Right ventricle myocardium superior (tissue), 1 donor: ENCODE measurements around the gene PSD. TPM values are rescaled to one million over a fixed set of nuclear protein-coding genes. Genes with fewer than 3 reads are reported as not detected.
"Not testable (repeated sequence)": the region's sequence is repeated elsewhere in the genome, so short reads cannot be mapped to it uniquely, and the experiment has no call there.

Experiments used
- ATAC-seq: fragments of 200-7000 bp; cut with Tn5 transposase; one replicate; pipeline ENCODE4 v1.9.1; 2020; ENCODE audit warnings: mild to moderate bottlenecking; ENCODE audit not compliant: poor library complexity
- DNase-seq: peaks from one replicate; pipeline ENCODE4 v3.0.0-alpha.2; 2020
- intact Hi-C: fragments of 100-400 bp; cut with DNase I; formaldehyde crosslinking; loops from one replicate; pipeline ENCODE4 v1.11.2; 2022
- long read RNA-seq: library from polyadenylated mRNA; unstranded; transcript quantifications from one replicate; pipeline ENCODE4 v2.0.0, GENCODE V29; 2021
- total RNA-seq: library from RNA; stranded (reverse); fragmentation: NEBNext Ultra II Directional; extraction: Animal tissue kit (Norgen Biotek cat#: 25700); gene quantifications from one replicate; pipeline ENCODE4 v1.2.1, GENCODE V29; 2021
- donor health status: DM: no; HTN: yes; CAD: no; lungs with severe emphysema.

Gene PSD
- total RNA-seq = 0.89 TPM
- long read RNA-seq, partial matches to known transcripts = 0 of 2 reads
- long read RNA-seq, other reads (novel, unspliced or antisense) = 2 of 2 reads

GRCh38 chr10:102418622-102419268 lies at the start of gene PSD:
Gene PSD, minus strand, starts transcription at chr10:102418785. Its CDS starts 1,747 bp downstream, at chr10:102417038.
- DNase-seq (no peak), ATAC-seq (no peak)
- intact Hi-C loops = no loop called here

DNA sequence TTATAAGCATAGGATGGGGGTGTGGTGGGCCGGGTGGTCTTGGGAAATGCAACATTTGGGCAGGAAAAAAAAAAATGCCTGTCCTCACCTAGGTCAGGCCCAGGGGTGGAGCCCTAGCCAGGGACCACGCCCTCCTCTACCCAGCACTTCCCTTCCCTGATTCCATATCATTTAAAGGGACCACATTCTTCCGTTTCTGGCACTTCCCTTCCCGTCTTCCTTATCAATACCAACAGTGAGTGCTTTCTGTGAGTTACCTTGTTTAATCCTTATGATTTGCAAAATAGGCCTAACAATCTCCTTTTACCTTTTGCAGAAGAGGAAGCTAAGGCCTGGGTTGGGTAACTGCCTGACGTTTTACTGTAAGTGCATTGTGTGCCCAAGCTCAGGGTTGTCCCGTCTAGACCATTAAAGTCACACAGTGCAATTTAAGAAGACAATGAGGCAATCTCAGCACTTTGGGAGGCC lies 49.4 kb upstream of the PSD start:
- DNase-seq = no peak
- peak; percentile 19 for ATAC-seq
- intact Hi-C loops = no loop called here

DNA sequence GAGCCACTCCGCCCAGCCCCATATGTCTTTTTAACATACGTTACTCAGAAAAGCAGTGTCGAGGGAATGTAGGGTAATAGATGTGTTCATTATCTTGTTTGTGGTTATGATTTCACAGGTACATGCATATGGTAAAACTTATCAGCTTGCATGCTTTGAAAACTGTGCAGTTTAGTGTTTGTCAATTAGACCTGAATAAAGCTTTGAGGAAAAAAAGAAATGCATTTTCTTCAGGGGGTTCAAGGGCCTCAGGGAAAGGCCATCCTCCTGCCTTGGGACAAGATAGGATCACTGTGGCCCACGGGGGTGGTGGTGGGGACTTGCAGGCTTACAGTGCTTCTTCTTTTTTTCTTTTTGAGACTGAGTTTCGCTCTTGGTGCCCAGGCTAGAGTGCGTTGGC lies 48.7 kb upstream of the PSD start:
- no peak for DNase-seq
- ATAC-seq = no peak
- intact Hi-C loops = no loop called here

DNA sequence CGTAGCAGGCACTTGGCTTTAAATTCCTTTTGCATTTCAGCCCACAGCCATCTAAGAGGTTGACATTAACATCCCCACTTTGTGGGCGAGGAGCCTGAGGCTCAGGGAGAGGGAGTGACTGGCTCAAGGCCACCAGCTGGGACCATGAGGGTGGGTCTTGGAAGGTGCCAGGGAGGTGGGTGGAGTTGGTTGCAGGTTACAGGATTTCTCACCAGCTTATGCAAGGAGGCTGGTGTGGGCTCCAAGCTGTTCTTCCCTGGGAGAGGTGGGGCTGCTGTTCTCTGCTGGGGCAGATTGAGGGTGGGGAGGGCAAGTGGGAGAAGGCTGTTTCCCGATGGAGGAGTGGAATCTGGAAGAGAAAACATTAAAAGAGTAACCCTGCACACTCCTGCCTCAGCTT lies 46.9 kb upstream of the PSD start:
- intact Hi-C loops = no loop called here
- DNase-seq (no peak), ATAC-seq (no peak)

DNA sequence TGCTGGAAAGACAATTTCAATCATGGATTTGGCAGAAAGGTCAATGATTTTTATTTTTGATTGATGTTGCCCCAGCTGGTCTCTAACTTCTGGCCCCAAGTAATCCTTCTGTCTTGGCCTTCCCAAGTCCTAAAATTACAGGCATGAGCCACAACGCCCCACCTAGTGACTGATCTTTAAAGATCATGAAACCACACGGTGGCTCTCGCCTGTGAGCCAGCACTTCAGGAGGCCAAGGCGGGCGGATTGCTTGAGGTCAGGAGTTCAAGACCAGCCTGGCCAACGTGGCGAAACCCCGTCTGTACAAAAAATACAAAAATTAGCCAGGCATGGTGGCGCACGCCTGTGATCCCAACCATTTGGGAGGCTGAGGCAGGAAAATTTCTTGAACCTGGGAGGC lies 45.4 kb upstream of the PSD start:
- ATAC-seq (no peak), DNase-seq (no peak)
- intact Hi-C loops = no loop called here

- intact Hi-C loops = no loop called here
- no peak for DNase-seq
- no peak for ATAC-seq
These were observed 44.0 kb upstream of the PSD start for GRCh38 chr10:102462512-102463054.

DNA sequence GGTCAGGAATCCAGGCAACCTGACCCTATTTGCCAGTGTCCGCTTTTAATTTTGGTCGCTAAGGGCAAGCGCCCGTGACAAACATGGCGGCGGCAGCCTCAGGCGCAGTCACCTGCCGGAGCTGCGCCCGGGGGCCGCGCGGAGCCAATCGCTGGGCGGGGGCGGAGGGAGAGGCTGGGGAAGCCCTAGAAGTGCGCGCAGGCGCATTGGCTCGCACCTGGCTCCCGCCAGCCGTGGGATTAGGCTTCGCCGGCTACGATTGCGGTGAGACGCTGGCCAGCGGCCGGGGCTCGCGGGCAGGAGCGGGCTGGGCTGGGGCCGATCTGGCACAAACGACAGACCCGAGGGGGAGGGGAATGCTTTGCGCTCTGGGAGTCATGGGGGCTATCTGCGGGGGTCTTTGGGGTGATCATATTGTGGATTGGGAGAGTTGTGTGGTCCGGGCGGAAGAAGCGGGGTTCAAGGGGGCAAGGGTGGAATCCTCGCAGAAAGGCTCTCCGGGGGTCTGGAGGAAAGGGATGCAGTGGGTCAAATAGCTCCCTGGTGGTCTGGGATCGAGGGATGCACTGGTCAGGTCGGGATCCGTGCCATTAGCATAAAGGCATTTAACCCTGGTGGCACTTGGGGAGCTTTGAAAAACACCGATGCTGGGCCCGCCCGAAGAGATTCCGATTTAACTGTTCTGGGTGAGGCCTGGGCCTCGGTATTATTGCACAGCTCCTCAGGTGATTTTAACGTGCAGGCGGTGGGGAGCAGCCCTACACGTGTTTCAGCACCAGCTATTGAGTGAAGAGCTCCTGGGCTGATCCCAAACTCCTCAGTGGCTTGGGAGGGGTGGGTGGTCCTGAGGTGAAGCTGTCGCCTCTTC lies 42.8 kb upstream of the PSD start:
- ATAC-seq (peak; percentile 99), DNase-seq (peak; percentile 96)
- intact Hi-C loops = no loop called here

GRCh38 chr10:102460836-102461186 lies 42.2 kb upstream of the PSD start:
- DNase-seq (no peak), ATAC-seq (peak; percentile 19)
- intact Hi-C loops = no loop called here

DNA sequence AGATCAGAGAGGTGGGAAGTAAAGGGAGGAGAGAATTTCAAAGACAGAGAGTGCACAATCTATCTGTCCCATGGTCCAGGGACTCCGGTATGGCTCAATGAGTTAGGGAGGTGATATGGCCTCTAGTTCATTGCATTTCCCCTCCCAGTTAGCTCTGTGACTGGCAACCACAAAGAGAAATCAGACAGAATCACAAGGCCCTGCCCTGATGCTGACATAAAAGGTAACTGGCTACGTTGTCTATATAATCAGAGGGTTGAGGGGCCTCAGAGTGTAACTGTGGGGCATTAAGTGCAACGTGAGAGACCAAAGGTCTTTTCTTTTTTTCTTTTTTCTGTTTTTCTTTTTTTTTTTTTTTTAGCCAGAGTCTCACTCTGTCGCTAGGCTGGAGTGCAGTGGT lies 40.1 kb upstream of the PSD start:
- intact Hi-C loops = no loop called here
- ATAC-seq = no peak

GRCh38 chr10:102457591-102458150 lies 39.1 kb upstream of the PSD start:
- DNase-seq (no peak), ATAC-seq (no peak)
- intact Hi-C loops = no loop called here

More for the DNA sequence above, 40.1 kb upstream of the PSD start:
- DNase-seq = no peak

GRCh38 chr10:102455893-102456471 lies 37.4 kb upstream of the PSD start:
- DNase-seq (no peak), ATAC-seq (no peak)
- intact Hi-C loops = no loop called here

DNA sequence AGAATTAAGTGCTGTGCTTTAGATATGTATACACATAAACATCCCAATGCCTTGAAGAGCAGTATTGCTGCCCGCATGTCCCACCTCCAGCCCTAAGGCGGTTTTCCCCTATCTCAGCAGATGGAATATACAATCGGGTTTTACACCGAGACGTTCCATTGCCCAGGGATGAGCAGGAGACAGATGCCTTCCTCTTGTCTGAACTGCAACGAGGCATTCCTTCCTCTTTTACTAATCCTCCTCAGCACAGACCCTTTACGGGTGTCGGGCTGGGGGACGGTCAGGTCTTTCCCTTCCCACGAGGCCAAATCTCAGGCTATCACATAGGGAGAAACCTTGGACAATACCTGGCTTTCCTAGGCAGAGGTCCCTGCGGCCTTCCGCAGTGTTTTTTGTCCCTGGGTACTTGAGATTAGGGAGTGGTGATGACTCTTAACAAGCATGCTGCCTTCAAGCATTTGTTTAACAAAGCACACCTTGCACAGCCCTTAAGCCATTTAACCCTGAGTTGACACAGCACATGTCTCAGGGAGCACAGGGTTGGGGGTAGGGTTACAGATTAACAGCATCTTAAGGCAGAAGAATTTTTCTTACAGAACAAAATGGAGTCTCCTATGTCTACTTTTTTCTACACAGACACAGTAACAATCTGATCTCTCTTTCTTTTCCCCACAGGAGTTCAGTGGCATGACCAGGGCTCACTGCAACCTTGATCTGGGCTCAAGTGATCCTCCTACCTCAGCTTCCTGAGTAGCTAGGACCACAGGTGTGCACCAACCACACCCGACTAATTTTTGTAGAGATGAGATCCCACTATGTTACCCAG lies 36.3 kb upstream of the PSD start:
- ATAC-seq, intact Hi-C loops: not testable (repeated sequence)

DNA sequence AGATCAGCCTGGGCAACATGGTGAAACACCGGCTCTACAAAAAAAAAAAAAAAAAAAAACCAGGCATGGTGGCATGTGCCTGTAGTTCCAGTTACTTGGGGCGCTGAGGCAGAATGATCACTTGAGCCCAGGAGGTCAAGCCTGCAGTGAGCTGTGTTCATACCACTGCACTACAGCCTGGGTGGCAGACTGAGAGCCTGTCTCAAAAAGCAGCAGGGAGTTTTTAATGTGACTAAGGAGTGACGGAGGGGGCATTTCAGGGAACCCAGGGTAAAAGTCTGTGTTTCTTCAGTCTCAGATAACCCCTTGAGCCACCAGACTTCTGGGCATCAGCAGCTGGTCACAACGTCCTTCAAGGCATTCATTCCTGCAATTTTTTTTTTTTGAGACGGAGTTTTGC lies 34.9 kb upstream of the PSD start:
- DNase-seq (no peak), ATAC-seq (no peak)
- intact Hi-C loops = no loop called here

More for the DNA sequence above, 36.3 kb upstream of the PSD start:
- DNase-seq = not testable (repeated sequence)

DNA sequence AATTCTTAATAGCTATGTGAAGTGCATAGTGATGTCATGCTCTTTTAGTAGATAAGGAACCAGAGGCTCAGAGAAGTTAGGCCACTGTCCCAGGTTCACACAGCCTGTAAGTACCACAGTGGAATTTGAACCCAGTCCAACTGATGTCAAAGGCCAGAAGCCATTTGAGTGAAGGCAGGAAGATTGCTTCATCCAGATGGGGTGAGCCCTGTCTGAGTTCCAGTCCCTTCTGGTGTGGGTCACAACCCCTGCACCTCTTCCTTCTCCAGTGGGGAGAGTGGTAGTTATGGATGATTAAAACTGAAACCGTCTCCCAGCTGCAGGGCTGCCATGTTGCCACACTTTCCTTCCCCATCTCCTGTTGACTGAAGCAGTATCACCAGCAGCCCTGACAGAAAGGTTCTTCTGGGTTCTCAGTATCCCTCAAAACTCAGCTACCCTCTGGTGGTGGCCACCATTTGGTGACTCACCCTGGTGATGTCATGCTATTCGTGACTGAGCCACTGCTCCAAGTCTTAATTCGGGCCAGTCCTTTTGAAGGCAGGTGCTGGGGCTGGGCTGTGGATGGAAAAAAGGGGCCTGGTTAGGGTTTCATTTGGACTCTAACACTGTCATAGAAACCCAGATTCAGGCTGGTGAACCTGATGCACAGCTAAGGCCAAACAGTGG lies 34.2 kb upstream of the PSD start:
- intact Hi-C loops = no loop called here
- peak; percentile 4 for ATAC-seq
- DNase-seq = no peak

DNA sequence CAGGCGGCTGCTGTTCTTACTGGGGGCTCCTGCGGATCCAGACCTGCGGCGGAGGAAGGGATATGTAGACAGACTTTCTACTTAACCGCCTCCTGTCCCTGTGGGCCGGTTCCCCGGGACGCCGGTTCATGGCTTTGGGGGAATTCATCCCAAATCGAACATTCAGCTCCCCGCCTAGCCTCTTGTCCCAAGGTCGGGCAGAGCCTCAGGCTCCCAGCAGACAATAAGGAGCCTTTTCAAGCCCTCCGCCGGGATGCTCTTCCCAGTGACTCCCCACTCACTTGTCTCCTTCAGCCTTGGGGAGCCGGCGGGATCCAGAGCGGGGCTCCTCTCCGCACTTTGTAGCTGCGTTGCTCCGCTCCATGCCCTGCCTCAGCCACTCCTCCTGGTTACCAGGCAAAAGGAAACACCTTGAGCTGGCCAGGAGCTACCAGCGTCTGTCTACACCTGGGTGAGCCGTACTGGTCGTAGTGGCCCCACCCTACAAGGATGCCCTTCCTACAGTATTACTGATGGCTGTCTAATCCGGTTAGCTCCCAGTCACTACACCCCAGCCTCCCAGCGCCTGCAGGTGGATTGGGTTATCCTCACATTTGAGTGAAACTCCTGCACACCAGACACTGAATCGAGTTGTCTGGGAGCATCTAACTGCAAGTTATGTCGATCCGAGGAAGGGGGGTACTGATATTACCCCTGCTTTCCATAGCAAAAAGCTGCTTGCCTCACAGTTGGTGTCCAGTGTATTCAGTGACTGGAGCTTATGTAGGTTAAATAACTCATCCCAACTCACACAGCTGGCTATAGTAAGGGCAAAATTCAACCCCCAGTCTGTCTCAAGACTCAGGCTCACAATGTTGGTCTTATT lies 32.8 kb upstream of the PSD start, which contains the start of gene C10orf95:
Gene C10orf95 (minus strand): TSS at position 439 of the 865 bp plus-strand sequence. CDS start 450 bp downstream, outside the sequence.
- DNase-seq = no peak
- ATAC-seq = no peak
- intact Hi-C loops = no loop called here

DNA sequence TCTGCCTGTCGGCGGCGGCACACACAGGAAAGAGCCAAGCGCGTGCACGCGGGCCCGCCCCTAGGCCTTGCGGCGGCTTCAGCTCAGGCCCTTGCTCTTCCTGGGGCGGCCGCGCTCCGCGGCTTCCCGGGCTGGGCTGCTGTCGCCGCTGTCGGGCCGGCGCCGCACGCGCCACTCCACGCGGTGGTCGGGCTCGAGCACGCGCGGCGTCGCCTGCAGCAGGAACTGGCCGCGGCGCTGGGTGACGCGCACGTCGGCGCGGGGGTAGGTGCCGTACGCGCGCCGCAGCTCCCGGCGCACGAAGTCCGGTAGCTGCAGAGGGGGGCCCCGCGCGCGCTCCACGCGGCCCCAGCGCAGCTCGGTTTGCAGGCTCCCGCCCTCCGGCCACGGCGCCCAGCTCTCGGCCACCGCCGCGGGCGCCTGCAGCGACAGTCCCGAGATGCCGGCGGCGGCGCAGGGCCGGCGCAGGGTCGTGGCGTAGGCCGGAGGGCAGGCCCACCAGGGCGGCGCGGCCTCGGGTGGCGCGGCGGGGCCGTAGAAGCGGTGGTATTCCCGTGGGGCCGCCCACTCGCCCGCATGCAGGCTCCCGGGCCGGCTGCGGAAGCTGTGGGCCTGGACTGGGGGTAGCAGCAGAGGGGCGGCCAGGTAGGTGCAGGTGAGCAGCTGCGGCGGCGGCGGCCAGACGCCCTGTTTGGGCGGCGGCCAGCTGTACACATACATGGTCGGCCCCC lies 32.0 kb upstream of the PSD start:
- intact Hi-C loops = no loop called here
- DNase-seq = peak; percentile 91

More for the DNA sequence above, 32.0 kb upstream of the PSD start:
- peak; percentile 96 for ATAC-seq
